ENCODE results near the gene DCDC2C.
"Not testable (repeated sequence)": the region's sequence is repeated elsewhere in the genome, so short reads cannot be mapped to it uniquely, and the experiment has no call there.

DCDC2C gene

GRCh38 chr2:3657881-3658280, 45.5 kb upstream of the DCDC2C start, which contains the start of gene ALLC:
Gene ALLC, plus strand, starts transcription at chr2:3658200. Its CDS starts 12,958 bp downstream, at chr2:3671158.
- DNase-seq (ENCODE audit: low read depth): no peak
- no peak for TF ChIP-seq CTCF (IDR thresholded peaks at IDR 0.05; ENCODE audit: low read length, missing control alignments)
- H3K4me3 ChIP-seq (replicated peaks; ENCODE audit: low read depth, low read length): no peak within 1 kb of the TSS

- no peak for DNase-seq (ENCODE audit: low read depth)
- H3K4me3 ChIP-seq (replicated peaks; ENCODE audit: low read depth, low read length): no peak overlapping the region
- no peak for TF ChIP-seq CTCF (IDR thresholded peaks at IDR 0.05; ENCODE audit: low read length, missing control alignments)
Observed at GRCh38 chr2:3659447-3660432, 43.6 kb upstream of the DCDC2C start.

DNA sequence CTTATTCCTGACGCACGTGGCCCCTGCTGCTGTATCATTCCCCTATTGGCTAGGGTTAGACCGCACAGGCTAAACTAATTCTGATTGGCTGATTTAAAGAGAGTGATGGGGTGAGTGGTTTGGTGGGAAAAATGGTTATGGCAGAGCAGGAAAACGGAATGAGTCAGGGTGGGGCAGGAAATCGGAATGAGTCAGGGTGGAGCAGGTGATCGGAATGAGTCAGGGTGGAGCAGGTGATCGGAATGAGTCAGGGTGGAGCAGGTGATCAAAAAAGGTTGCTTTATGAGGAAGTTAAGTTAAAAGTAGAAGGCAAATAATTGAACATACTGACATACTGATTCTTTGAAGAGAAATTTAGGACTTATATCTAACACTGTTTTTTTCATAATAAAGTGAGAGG, 42.7 kb upstream of the DCDC2C start:
- not testable (repeated sequence) for H3K4me3 ChIP-seq (replicated peaks; ENCODE audit: low read depth, low read length); DNase-seq (ENCODE audit: low read depth)

DNA sequence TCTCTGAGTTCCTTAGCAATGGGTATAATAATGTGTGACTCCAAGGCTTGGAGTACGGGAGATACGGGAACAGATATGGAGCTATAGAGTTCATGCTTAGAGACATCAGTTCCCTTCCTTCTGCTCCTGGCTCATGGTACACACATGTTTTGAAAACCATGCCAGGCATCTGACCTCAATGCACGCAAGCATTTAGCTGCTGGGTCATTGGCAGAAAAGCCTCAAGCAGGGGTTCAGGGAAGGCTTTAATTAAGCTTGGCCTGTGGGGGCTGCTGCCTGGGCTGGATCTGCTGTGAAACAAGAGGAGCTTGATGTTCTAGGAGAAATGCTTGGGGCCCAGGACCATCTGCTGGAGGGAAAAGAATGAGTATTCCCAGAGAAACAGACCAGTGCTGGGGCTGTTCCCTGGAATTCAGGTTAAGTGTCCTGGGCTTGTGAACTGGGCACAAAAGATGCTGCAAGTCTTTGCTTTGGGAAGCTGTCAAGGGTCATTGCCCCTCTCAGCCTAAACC, 42.2 kb upstream of the DCDC2C start:
- no peak for DNase-seq (ENCODE audit: low read depth)
- no peak for TF ChIP-seq CTCF (IDR thresholded peaks at IDR 0.05; ENCODE audit: low read length, missing control alignments)
- no peak overlapping the region for H3K4me3 ChIP-seq (replicated peaks; ENCODE audit: low read depth, low read length)

GRCh38 chr2:3662239-3662638, 41.1 kb upstream of the DCDC2C start:
- no peak overlapping the region for H3K4me3 ChIP-seq (replicated peaks; ENCODE audit: low read depth, low read length)
- TF ChIP-seq CTCF (IDR thresholded peaks at IDR 0.05; ENCODE audit: low read length, missing control alignments): no peak
- DNase-seq (ENCODE audit: low read depth): no peak

GRCh38 chr2:3664118-3664517, 39.3 kb upstream of the DCDC2C start:
- no peak overlapping the region for H3K4me3 ChIP-seq (replicated peaks; ENCODE audit: low read depth, low read length)
- no peak for DNase-seq (ENCODE audit: low read depth)
- no peak for TF ChIP-seq CTCF (IDR thresholded peaks at IDR 0.05; ENCODE audit: low read length, missing control alignments)

- DNase-seq (ENCODE audit: low read depth): no peak
- H3K4me3 ChIP-seq (replicated peaks; ENCODE audit: low read depth, low read length): no peak overlapping the region
- TF ChIP-seq CTCF (IDR thresholded peaks at IDR 0.05; ENCODE audit: low read length, missing control alignments): no peak
Observed at GRCh38 chr2:3664925-3665324, 38.5 kb upstream of the DCDC2C start.
